ENCODE data around the gene ANKRD24. TPM values are rescaled to one million over a fixed set of nuclear protein-coding genes. Genes with fewer than 3 reads are reported as not detected.
A peak's percentile ranks its signal among the peaks of the same experiment; 100 is the strongest.

ANKRD24 gene
- total and polyA plus RNA-seq, 2 of the 13 experiments (the other 11 are each of a cell fraction or from before 2014, with no cell fraction given): 0.13 to 0.24 TPM

DNA sequence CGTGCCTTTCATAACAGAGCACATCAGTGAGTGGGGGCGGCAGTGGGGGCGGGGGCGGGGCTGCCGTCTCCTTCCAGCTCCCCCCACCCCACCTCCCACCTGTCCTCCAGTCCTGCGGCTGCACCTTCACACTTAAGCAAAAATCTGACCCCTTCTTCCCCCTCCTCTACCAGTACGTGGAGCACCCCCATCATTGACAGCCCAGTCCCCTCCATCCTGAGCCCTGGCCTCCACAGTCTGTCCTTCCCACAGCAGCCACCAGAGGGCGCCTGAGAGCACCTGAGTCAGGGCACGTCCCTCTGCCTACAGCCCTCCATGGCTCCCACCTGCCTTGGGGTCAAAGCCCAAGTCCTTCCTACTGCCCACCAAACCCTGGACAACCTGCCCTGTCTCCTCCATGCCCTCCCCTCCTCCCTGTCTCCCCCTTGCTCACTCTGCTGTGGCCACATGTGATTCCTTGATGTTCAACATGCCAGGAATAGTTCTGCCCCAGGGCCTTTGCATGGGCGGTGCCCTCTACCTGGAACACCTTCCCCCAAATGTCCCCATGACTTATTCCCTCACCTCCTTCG is 50.9 kb downstream of the ANKRD24 start (continued):
- TF ChIP-seq, protein P1, sequence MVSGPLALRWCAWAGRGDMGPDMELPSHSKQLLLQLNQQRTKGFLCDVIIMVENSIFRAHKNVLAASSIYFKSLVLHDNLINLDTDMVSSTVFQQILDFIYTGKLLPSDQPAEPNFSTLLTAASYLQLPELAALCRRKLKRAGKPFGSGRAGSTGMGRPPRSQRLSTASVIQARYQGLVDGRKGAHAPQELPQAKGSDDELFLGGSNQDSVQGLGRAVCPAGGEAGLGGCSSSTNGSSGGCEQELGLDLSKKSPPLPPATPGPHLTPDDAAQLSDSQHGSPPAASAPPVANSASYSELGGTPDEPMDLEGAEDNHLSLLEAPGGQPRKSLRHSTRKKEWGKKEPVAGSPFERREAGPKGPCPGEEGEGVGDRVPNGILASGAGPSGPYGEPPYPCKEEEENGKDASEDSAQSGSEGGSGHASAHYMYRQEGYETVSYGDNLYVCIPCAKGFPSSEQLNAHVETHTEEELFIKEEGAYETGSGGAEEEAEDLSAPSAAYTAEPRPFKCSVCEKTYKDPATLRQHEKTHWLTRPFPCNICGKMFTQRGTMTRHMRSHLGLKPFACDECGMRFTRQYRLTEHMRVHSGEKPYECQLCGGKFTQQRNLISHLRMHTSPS (CRISPR knock-in tag; IDR thresholded peaks at IDR 0.05; ENCODE audit: low read depth): no peak
- TF ChIP-seq, protein P2, sequence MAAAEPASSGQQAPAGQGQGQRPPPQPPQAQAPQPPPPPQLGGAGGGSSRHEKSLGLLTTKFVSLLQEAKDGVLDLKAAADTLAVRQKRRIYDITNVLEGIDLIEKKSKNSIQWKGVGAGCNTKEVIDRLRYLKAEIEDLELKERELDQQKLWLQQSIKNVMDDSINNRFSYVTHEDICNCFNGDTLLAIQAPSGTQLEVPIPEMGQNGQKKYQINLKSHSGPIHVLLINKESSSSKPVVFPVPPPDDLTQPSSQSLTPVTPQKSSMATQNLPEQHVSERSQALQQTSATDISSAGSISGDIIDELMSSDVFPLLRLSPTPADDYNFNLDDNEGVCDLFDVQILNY (CRISPR knock-in tag; conservative IDR thresholded peaks at IDR 0.05): no peak
- TF ChIP-seq ZSCAN25 (CRISPR knock-in tag; IDR thresholded peaks at IDR 0.05) (no peak), SRSF4 (IDR thresholded peaks at IDR 0.05; ENCODE audit: low read depth, low read length, poor library complexity, severe bottlenecking) (no peak), HOXA7 (CRISPR knock-in tag; IDR thresholded peaks at IDR 0.05) (peak; percentile 61), PAWR (CRISPR knock-in tag; IDR thresholded peaks at IDR 0.05; ENCODE audit: borderline replicate concordance) (no peak), GABPB1 (CRISPR knock-in tag; IDR thresholded peaks at IDR 0.05) (no peak), ZFP62 (CRISPR knock-in tag; IDR thresholded peaks at IDR 0.05) (no peak), ZNF446 (CRISPR knock-in tag; IDR thresholded peaks at IDR 0.05) (no peak), ZNF768 (CRISPR knock-in tag; IDR thresholded peaks at IDR 0.05) (peak; percentile 19; the same call in 1 of the 2 replicates), TRIM24 (CRISPR knock-in tag; IDR thresholded peaks at IDR 0.05) (no peak), ZNF510 (CRISPR knock-in tag; IDR thresholded peaks at IDR 0.05; ENCODE audit: low read depth) (no peak), ZNF3 (CRISPR knock-in tag; IDR thresholded peaks at IDR 0.05) (no peak; the same call in 1 of the 2 replicates), ZFX (CRISPR knock-in tag; IDR thresholded peaks at IDR 0.05; ENCODE audit: low read depth) (no peak), ZNF782 (CRISPR knock-in tag; IDR thresholded peaks at IDR 0.05; ENCODE audit: borderline replicate concordance) (no peak)
- TF ChIP-seq, protein P3, sequence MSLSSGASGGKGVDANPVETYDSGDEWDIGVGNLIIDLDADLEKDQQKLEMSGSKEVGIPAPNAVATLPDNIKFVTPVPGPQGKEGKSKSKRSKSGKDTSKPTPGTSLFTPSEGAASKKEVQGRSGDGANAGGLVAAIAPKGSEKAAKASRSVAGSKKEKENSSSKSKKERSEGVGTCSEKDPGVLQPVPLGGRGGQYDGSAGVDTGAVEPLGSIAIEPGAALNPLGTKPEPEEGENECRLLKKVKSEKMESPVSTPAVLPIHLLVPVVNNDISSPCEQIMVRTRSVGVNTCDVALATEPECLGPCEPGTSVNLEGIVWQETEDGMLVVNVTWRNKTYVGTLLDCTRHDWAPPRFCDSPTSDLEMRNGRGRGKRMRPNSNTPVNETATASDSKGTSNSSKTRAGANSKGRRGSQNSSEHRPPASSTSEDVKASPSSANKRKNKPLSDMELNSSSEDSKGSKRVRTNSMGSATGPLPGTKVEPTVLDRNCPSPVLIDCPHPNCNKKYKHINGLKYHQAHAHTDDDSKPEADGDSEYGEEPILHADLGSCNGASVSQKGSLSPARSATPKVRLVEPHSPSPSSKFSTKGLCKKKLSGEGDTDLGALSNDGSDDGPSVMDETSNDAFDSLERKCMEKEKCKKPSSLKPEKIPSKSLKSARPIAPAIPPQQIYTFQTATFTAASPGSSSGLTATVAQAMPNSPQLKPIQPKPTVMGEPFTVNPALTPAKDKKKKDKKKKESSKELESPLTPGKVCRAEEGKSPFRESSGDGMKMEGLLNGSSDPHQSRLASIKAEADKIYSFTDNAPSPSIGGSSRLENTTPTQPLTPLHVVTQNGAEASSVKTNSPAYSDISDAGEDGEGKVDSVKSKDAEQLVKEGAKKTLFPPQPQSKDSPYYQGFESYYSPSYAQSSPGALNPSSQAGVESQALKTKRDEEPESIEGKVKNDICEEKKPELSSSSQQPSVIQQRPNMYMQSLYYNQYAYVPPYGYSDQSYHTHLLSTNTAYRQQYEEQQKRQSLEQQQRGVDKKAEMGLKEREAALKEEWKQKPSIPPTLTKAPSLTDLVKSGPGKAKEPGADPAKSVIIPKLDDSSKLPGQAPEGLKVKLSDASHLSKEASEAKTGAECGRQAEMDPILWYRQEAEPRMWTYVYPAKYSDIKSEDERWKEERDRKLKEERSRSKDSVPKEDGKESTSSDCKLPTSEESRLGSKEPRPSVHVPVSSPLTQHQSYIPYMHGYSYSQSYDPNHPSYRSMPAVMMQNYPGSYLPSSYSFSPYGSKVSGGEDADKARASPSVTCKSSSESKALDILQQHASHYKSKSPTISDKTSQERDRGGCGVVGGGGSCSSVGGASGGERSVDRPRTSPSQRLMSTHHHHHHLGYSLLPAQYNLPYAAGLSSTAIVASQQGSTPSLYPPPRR (CRISPR knock-in tag; IDR thresholded peaks at IDR 0.05; ENCODE audit: borderline replicate concordance): no peak
- TF ChIP-seq, protein P4, sequence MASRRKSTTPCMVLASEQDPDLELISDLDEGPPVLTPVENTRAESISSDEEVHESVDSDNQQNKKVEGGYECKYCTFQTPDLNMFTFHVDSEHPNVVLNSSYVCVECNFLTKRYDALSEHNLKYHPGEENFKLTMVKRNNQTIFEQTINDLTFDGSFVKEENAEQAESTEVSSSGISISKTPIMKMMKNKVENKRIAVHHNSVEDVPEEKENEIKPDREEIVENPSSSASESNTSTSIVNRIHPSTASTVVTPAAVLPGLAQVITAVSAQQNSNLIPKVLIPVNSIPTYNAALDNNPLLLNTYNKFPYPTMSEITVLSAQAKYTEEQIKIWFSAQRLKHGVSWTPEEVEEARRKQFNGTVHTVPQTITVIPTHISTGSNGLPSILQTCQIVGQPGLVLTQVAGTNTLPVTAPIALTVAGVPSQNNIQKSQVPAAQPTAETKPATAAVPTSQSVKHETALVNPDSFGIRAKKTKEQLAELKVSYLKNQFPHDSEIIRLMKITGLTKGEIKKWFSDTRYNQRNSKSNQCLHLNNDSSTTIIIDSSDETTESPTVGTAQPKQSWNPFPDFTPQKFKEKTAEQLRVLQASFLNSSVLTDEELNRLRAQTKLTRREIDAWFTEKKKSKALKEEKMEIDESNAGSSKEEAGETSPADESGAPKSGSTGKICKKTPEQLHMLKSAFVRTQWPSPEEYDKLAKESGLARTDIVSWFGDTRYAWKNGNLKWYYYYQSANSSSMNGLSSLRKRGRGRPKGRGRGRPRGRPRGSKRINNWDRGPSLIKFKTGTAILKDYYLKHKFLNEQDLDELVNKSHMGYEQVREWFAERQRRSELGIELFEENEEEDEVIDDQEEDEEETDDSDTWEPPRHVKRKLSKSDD (CRISPR knock-in tag; IDR thresholded peaks at IDR 0.05; ENCODE audit: low read depth): no peak
- TF ChIP-seq, protein P5, sequence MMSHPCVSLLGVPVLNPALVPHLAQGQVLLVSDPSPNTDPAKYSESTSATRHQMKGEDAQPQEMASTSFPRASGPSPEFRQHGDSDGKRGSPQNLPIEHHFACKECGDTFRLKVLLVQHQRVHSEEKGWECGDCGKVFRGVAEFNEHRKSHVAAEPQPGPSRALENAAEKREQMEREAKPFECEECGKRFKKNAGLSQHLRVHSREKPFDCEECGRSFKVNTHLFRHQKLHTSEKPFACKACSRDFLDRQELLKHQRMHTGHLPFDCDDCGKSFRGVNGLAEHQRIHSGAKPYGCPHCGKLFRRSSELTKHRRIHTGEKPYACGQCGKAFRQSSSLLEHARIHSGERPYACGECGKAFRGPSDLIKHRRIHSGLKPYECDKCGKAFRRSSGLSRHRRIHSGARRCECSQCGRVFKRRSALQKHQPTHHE (CRISPR knock-in tag; IDR thresholded peaks at IDR 0.05; ENCODE audit: borderline replicate concordance): no peak
